Measurements from ENCODE around the gene OLFML1. TPM values are rescaled to one million over a fixed set of nuclear protein-coding genes. Genes with fewer than 3 reads are reported as not detected.

Gene OLFML1
- polyA plus RNA-seq, 1 donor from 2014 or later: not detected

GRCh38 chr11:7451952-7452494 lies 33.3 kb upstream of the OLFML1 start:
- Histone ChIP-seq H3K9me2 (ENCODE audit: insufficient read depth, low read length) (no peaks in the 10 kb centered on the region), H3K27ac (ENCODE audit: low read length) (no peak overlapping the region), H3K79me2 (replicated peaks; ENCODE audit: insufficient read depth, low read length) (no peaks in the 10 kb centered on the region), H2AFZ (ENCODE audit: low read depth, low read length) (no peak overlapping the region), H3K4me2 (ENCODE audit: low read length) (no peak overlapping the region), H3K9ac (ENCODE audit: low read length) (no peak overlapping the region), H3K27me3 (ENCODE audit: insufficient read depth, low read depth, low read length) (no peaks in the 10 kb centered on the region), H3K36me3 (ENCODE audit: insufficient read depth, low read length) (no peaks in the 10 kb centered on the region), H3K9me3 (ENCODE audit: low read length) (no peaks in the 10 kb centered on the region), H4K20me1 (ENCODE audit: insufficient read depth) (no peaks in the 10 kb centered on the region), H3K4me3 (ENCODE audit: low read length) (no peak overlapping the region), H3F3A (ENCODE audit: insufficient read depth, low read length, poor library complexity, severe bottlenecking) (no peaks in the 10 kb centered on the region)
- no peak for TF ChIP-seq CTCF (IDR thresholded peaks at IDR 0.05; ENCODE audit: poor library complexity, severe bottlenecking)
- TF ChIP-seq MXI1 (conservative IDR thresholded peaks at IDR 0.05; ENCODE audit: poor library complexity, severe bottlenecking): no peak
- TF ChIP-seq REST (IDR thresholded peaks at IDR 0.05; ENCODE audit: borderline replicate concordance): no peak
- TF ChIP-seq EZH2 (IDR thresholded peaks at IDR 0.05; ENCODE audit: borderline replicate concordance, insufficient read depth, low read length, poor library complexity, severe bottlenecking): no peak
- no peak for TF ChIP-seq EP300 (conservative IDR thresholded peaks at IDR 0.05; ENCODE audit: poor library complexity, severe bottlenecking)
- TF ChIP-seq RAD21 (conservative IDR thresholded peaks at IDR 0.05): no peak
- TF ChIP-seq TAF1 (IDR thresholded peaks at IDR 0.05; ENCODE audit: low read depth): no peak
- TF ChIP-seq POLR2AphosphoS5 (IDR thresholded peaks at IDR 0.05): no peak
- TF ChIP-seq SMC3 (conservative IDR thresholded peaks at IDR 0.05; ENCODE audit: poor library complexity): no peak

- no peak overlapping the region for H3K9ac ChIP-seq (ENCODE audit: low read length)
- no peaks in the 10 kb centered on the region for H3F3A ChIP-seq (ENCODE audit: insufficient read depth, low read length, poor library complexity, severe bottlenecking)
- no peaks in the 10 kb centered on the region for H3K79me2 ChIP-seq (replicated peaks; ENCODE audit: insufficient read depth, low read length)
- no peaks in the 10 kb centered on the region for H3K9me3 ChIP-seq (ENCODE audit: low read length)
- no peak overlapping the region for H3K4me2 ChIP-seq (ENCODE audit: low read length)
- no peak overlapping the region for H2AFZ ChIP-seq (ENCODE audit: low read depth, low read length)
- no peak for TF ChIP-seq POLR2AphosphoS5 (IDR thresholded peaks at IDR 0.05)
- TF ChIP-seq MXI1 (conservative IDR thresholded peaks at IDR 0.05; ENCODE audit: poor library complexity, severe bottlenecking): no peak
- no peak for TF ChIP-seq EZH2 (IDR thresholded peaks at IDR 0.05; ENCODE audit: borderline replicate concordance, insufficient read depth, low read length, poor library complexity, severe bottlenecking)
- TF ChIP-seq EP300 (conservative IDR thresholded peaks at IDR 0.05; ENCODE audit: poor library complexity, severe bottlenecking): no peak
- no peak for TF ChIP-seq RAD21 (conservative IDR thresholded peaks at IDR 0.05)
- no peaks in the 10 kb centered on the region for H4K20me1 ChIP-seq (ENCODE audit: insufficient read depth)
- no peak overlapping the region for H3K27ac ChIP-seq (ENCODE audit: low read length)
- H3K36me3 ChIP-seq (ENCODE audit: insufficient read depth, low read length): no peaks in the 10 kb centered on the region
- no peak overlapping the region for H3K4me3 ChIP-seq (ENCODE audit: low read length)
- no peaks in the 10 kb centered on the region for H3K9me2 ChIP-seq (ENCODE audit: insufficient read depth, low read length)
- no peaks in the 10 kb centered on the region for H3K27me3 ChIP-seq (ENCODE audit: insufficient read depth, low read depth, low read length)
These were observed 30.5 kb upstream of the OLFML1 start for GRCh38 chr11:7454854-7455253.

Measured in neural cell (in vitro differentiated cells).